Panc1 (cell line): ENCODE results near the gene AHSP. TPM values are rescaled to one million over a fixed set of nuclear protein-coding genes. Genes with fewer than 3 reads are reported as not detected.

Experiments
- ATAC-seq: fragments of 200-7000 bp; cut with Tn5 transposase; 2 replicates; pipeline ENCODE4 v1.9.1; 2020; ENCODE audit warnings: mild to moderate bottlenecking, moderate library complexity
- BruUV-seq: library from RNA; stranded (reverse); fragments of 400-500 nt; replicated peaks from 2 replicates; lab custom pipeline; 2021; lab: Mats Ljungman, UMichigan
- CTCF ChIA-PET: fragments of 300-600 bp; sonication (Branson Sonifier 250); formaldehyde crosslinking; loops from one replicate; lab custom pipeline; 2022; ENCODE audit warnings: antibody characterized with exemption; lab: Charles Lee
- POLR2A ChIA-PET: fragments of 300-600 bp; sonication (Branson Sonifier 250); formaldehyde crosslinking; loops from one replicate; lab custom pipeline; 2022; ENCODE audit warnings: antibody characterized with exemption; lab: Charles Lee
- DNase-seq: peaks from one replicate; pipeline ENCODE4 v3.0.0-alpha.2; 2010; ENCODE audit warnings: low read depth, low spot score
- H3K27ac ChIP-seq: 2 replicates; pipeline ENCODE4 v1.5.1; 2011; ENCODE audit warnings: mild to moderate bottlenecking, low read length, inconsistent platforms
- H3K27me3 ChIP-seq: fragments of 200-500 bp; sonication (Bioruptor generic); 2 replicates; pipeline ENCODE4 v1.6.0; 2014; ENCODE audit warnings: low read length, inconsistent platforms; ENCODE audit not compliant: control insufficient read depth, insufficient read depth
- H3K36me3 ChIP-seq: fragments of 200-500 bp; sonication (Bioruptor generic); 2 replicates; pipeline ENCODE4 v1.5.1; 2014; ENCODE audit warnings: inconsistent platforms, mild to moderate bottlenecking, low read length, moderate library complexity; ENCODE audit not compliant: control insufficient read depth, insufficient read depth
- H3K4me1 ChIP-seq: 2 replicates; pipeline ENCODE4 v1.5.1; 2011; ENCODE audit warnings: inconsistent platforms, mild to moderate bottlenecking, low read length, moderate library complexity; ENCODE audit not compliant: control insufficient read depth, insufficient read depth
- H3K4me3 ChIP-seq, 2 experiments: 2 replicates each; pipeline ENCODE4 v1.5.1; 2011 to 2012; ENCODE audit warnings: low read depth in 2 of 2, low read length in 2 of 2, mild to moderate bottlenecking in 2 of 2, inconsistent platforms in 1 of 2, moderate library complexity in 1 of 2
- H3K9me3 ChIP-seq: fragments of 200-500 bp; sonication (Bioruptor generic); 2 replicates; pipeline ENCODE4 v1.5.1; 2014; ENCODE audit warnings: low read depth, mild to moderate bottlenecking, inconsistent platforms, low read length, moderate library complexity; ENCODE audit not compliant: control insufficient read depth, insufficient read depth
- CTCF ChIP-seq: fragments of 450-650 bp; IDR thresholded peaks from 2 replicates; pipeline ENCODE4 v1.5.1; 2017; ENCODE audit warnings: mild to moderate bottlenecking
- POLR2AphosphoS5 ChIP-seq: IDR thresholded peaks from 2 replicates; pipeline ENCODE4 v1.6.1; 2012; ENCODE audit warnings: mild to moderate bottlenecking, low read depth, low read length, moderate library complexity
- REST ChIP-seq, 2 experiments: IDR thresholded peaks; 2 replicates each; pipeline ENCODE4 v1.6.1; 2011 to 2012; ENCODE audit warnings: low read depth in 2 of 2, control low read depth in 1 of 2, low read length in 1 of 2, mild to moderate bottlenecking in 1 of 2, moderate library complexity in 1 of 2; ENCODE audit not compliant: insufficient read depth in 1 of 2
- SIN3A ChIP-seq: IDR thresholded peaks from 2 replicates; pipeline ENCODE4 v1.6.1; 2012; ENCODE audit warnings: low read depth, mild to moderate bottlenecking, low read length, moderate library complexity, borderline replicate concordance; ENCODE audit not compliant: insufficient read depth
- TCF7L2 ChIP-seq: IDR thresholded peaks from 2 replicates; pipeline ENCODE4 v1.6.1; 2011; ENCODE audit warnings: mild to moderate bottlenecking, low read depth, low read length, inconsistent platforms
- in situ Hi-C: cut with HindIII; loops from 2 replicates; pipeline ENCODE4 v1.10.0; 2016; ENCODE audit warnings: low sequenced_read_pairs, low pct_unique_long_range_greater_than_20kb
- intact Hi-C: fragments of 100-400 bp; cut with micrococcal nuclease; formaldehyde crosslinking; loops from one replicate; pipeline ENCODE4 v1.10.0; 2022; ENCODE audit not compliant: unreplicated experiment
- total RNA-seq: library from RNA; stranded (reverse); gene quantifications from one replicate; pipeline ENCODE4 v1.2.1, GENCODE V29; 2021; ENCODE audit not compliant: unreplicated experiment

The AHSP gene
- total RNA-seq, 1 experiment from 2014 or later, result not detected

- no peaks in the 10 kb centered on the region for H3K4me1 ChIP-seq
- H3K36me3 ChIP-seq, result no peaks in the 10 kb centered on the region; the same call in 1 of the 2 replicates
- H3K9me3 ChIP-seq, result no peaks in the 10 kb centered on the region
- peak overlapping the region; percentile 57 to 72 for H3K4me3 ChIP-seq
- no peaks in the 10 kb centered on the region for H3K27me3 ChIP-seq
- no TSS peak for BruUV-seq
- DNase-seq (no peak), ATAC-seq (peak; percentile 91)
- CTCF ChIA-PET, result no interaction called here
- intact Hi-C loops (loop anchor here (10.0 kb wide), 1 partner anchor 187 kb away; no protein-coding TSS in a partner anchor), in situ Hi-C loops (no loop called here)
- no peak; the same call in 1 of the 2 replicates for TF ChIP-seq POLR2AphosphoS5
- TF ChIP-seq SIN3A, result no peak
- TF ChIP-seq CTCF, result no peak
- no peak for TF ChIP-seq REST (IDR thresholded peaks at IDR 0.05; ENCODE audit: insufficient read depth in 1 of 2, low read depth in 2 of 2, low read length in 1 of 2)
- TF ChIP-seq TCF7L2, result no peak
- peak overlapping the region; percentile 54; the same call in 1 of the 2 replicates for H3K27ac ChIP-seq
- POLR2A ChIA-PET, result no interaction called here
These were observed 39.8 kb upstream of the AHSP start for GRCh38 chr16:31487720-31488467.

- no TSS peak for BruUV-seq
- no peaks in the 10 kb centered on the region for H3K4me1 ChIP-seq
- no peak overlapping the region for H3K27ac ChIP-seq
- no peak for DNase-seq
- in situ Hi-C loops (no loop called here), intact Hi-C loops (loop anchor here (10.0 kb wide), 1 partner anchor 186 kb away; no protein-coding TSS in a partner anchor)
- no peaks in the 10 kb centered on the region for H3K27me3 ChIP-seq
- POLR2A ChIA-PET, result no interaction called here
- no peak for ATAC-seq
- H3K9me3 ChIP-seq, result no peaks in the 10 kb centered on the region
- H3K36me3 ChIP-seq, result no peaks in the 10 kb centered on the region; the same call in 1 of the 2 replicates
- peak overlapping the region; percentile 57 to 72; a peak in 2 of 4 replicates for H3K4me3 ChIP-seq
- CTCF ChIA-PET, result no interaction called here
- TF ChIP-seq REST (IDR thresholded peaks at IDR 0.05; ENCODE audit: insufficient read depth in 1 of 2, low read depth in 2 of 2, low read length in 1 of 2), result no peak
- TF ChIP-seq CTCF, result no peak
- no peak for TF ChIP-seq TCF7L2
- TF ChIP-seq SIN3A, result no peak
- TF ChIP-seq POLR2AphosphoS5, result no peak; the same call in 1 of the 2 replicates
These were observed 39.0 kb upstream of the AHSP start for GRCh38 chr16:31488468-31489297.
